HCT116 (cell line): ENCODE measurements around the gene TCF7L2. TPM values are rescaled to one million over a fixed set of nuclear protein-coding genes. Genes with fewer than 3 reads are reported as not detected.

ENCODE experiments used
- ATAC-seq: fragments of 200-7000 bp; cut with Tn5 transposase; 2 replicates; pipeline ENCODE4 v1.9.1; 2020; ENCODE audit warnings: mild to moderate bottlenecking, moderate library complexity
- BruUV-seq: library from RNA; stranded (reverse); fragments of 400-500 nt; replicated peaks from 2 replicates; lab custom pipeline; 2021; lab: Mats Ljungman, UMichigan
- CTCF ChIA-PET: fragments of 300-600 bp; sonication (Branson Sonifier 250); formaldehyde crosslinking; loops from one replicate; lab custom pipeline; 2021; ENCODE audit warnings: antibody characterized with exemption; lab: Charles Lee
- POLR2A ChIA-PET: fragments of 300-600, 350-600 bp; sonication (Branson Sonifier 250); formaldehyde crosslinking; loops from one replicate; lab custom pipeline; 2021; ENCODE audit warnings: antibody characterized with exemption; lab: Charles Lee
- RAD21 ChIA-PET, 2 experiments: fragments of 300-600 bp; sonication (Branson Sonifier 250); formaldehyde crosslinking; loops; one replicate each; lab custom pipeline; 2023; ENCODE audit warnings: low total read pairs in 2 of 2; ENCODE audit not compliant: uncharacterized antibody in 2 of 2, unreplicated experiment in 2 of 2, low non-redundant PET in 1 of 2; lab: Charles Lee
- DNase-seq: peaks from one replicate; pipeline ENCODE4 v3.0.0-alpha.2; 2010; ENCODE audit warnings: low read depth, low spot score
- H2AFZ ChIP-seq: fragments of 200-600 bp; shearing (Covaris generic), sonication (generic); 2 replicates; pipeline ENCODE4 v1.6.1; 2017; ENCODE audit warnings: low read depth, mixed run types, mixed read lengths, antibody characterized with exemption, low read length; ENCODE audit not compliant: poor library complexity, severe bottlenecking
- H3K27ac ChIP-seq: 2 replicates; pipeline ENCODE4 v1.5.1; 2012; ENCODE audit warnings: low read depth, low read length
- H3K27me3 ChIP-seq: fragments of 200-600 bp; sonication (generic); 2 replicates; pipeline ENCODE4 v1.6.1; 2016; ENCODE audit warnings: mixed run types, low read length, mixed read lengths; ENCODE audit not compliant: insufficient read depth
- H3K36me3 ChIP-seq, 2 experiments: fragments of 200-500 bp in 1 of 2; fragments of 200-600 bp in 1 of 2; sonication (Bioruptor generic) in 1 of 2; sonication (generic) in 1 of 2; 2 replicates each; pipeline versions ENCODE4 v1.5.1 to v1.6.1; 2014 to 2016; ENCODE audit warnings: low read length in 2 of 2, inconsistent platforms in 1 of 2, mixed read lengths in 1 of 2, mixed run types in 1 of 2; ENCODE audit not compliant: insufficient read depth in 2 of 2, control insufficient read depth in 1 of 2
- H3K4me1 ChIP-seq, 2 experiments: fragments of 200-600 bp in 1 of 2; sonication (generic) in 1 of 2; 2 replicates each; pipeline versions ENCODE4 v1.5.1 to v1.6.1; 2012 to 2017; ENCODE audit warnings: low read length in 2 of 2, inconsistent platforms in 1 of 2, mild to moderate bottlenecking in 1 of 2, mixed read lengths in 1 of 2, mixed run types in 1 of 2, moderate library complexity in 1 of 2; ENCODE audit not compliant: insufficient read depth in 2 of 2, control insufficient read depth in 1 of 2
- H3K4me2 ChIP-seq: fragments of 200-600 bp; sonication (generic); 2 replicates; pipeline ENCODE4 v1.6.1; 2017; ENCODE audit warnings: mixed run types, low read length, mixed read lengths
- H3K4me3 ChIP-seq, 2 experiments: fragments of 200-600 bp in 1 of 2; sonication (generic) in 1 of 2; replicated peaks in 1 of 2; 2 replicates each; pipeline ENCODE4 v1.5.1; 2011 to 2016; ENCODE audit warnings: low read length in 2 of 2, control low read depth in 1 of 2, low read depth in 1 of 2, mild to moderate bottlenecking in 1 of 2, mixed read lengths in 1 of 2, mixed run types in 1 of 2
- H3K79me2 ChIP-seq: fragments of 200-600 bp; sonication (generic); 2 replicates; pipeline ENCODE4 v1.6.1; 2017; ENCODE audit warnings: mild to moderate bottlenecking, mixed run types, low read length, moderate library complexity, mixed read lengths; ENCODE audit not compliant: insufficient read depth
- H3K9ac ChIP-seq: fragments of 200-600 bp; sonication (generic); 2 replicates; pipeline ENCODE4 v1.6.1; 2016; ENCODE audit warnings: low read length, mixed read lengths
- H3K9me2 ChIP-seq: fragments of 200-600 bp; sonication (generic), shearing (Covaris generic); 2 replicates; pipeline ENCODE4 v1.6.1; 2017; ENCODE audit warnings: mixed run types, mild to moderate bottlenecking, moderate library complexity; ENCODE audit not compliant: insufficient read depth
- H3K9me3 ChIP-seq, 2 experiments: fragments of 200-500 bp in 1 of 2; fragments of 200-600 bp in 1 of 2; sonication (Bioruptor generic) in 1 of 2; sonication (generic) in 1 of 2; 2 replicates each; pipeline ENCODE4 v1.6.1; 2014 to 2017; ENCODE audit warnings: low read length in 2 of 2, mixed read lengths in 2 of 2, inconsistent platforms in 1 of 2, low read depth in 1 of 2, mild to moderate bottlenecking in 1 of 2, mixed run types in 1 of 2, moderate library complexity in 1 of 2; ENCODE audit not compliant: control insufficient read depth in 1 of 2, insufficient read depth in 1 of 2
- H4K20me1 ChIP-seq: fragments of 200-600 bp; sonication (generic), shearing (Covaris generic); 2 replicates; pipeline ENCODE4 v1.6.1; 2017; ENCODE audit warnings: mixed run types, mild to moderate bottlenecking, moderate library complexity; ENCODE audit not compliant: insufficient read depth
- CEBPB ChIP-seq: IDR thresholded peaks from 2 replicates; pipeline ENCODE4 v1.6.1; 2012; ENCODE audit warnings: low read depth
- ELF1 ChIP-seq: IDR thresholded peaks from 2 replicates; pipeline ENCODE4 v1.6.1; 2012; ENCODE audit warnings: low read depth, borderline replicate concordance
- EZH2phosphoT487 ChIP-seq: fragments of 200-600 bp; IDR thresholded peaks from 2 replicates; pipeline ENCODE4 v1.6.1; 2018; ENCODE audit warnings: antibody characterized with exemption, borderline replicate concordance
- FOSL1 ChIP-seq: IDR thresholded peaks from 2 replicates; pipeline ENCODE4 v1.6.1; 2012; ENCODE audit warnings: low read depth
- JUND ChIP-seq: IDR thresholded peaks from 2 replicates; pipeline ENCODE4 v1.6.1; 2012
- POLR2A ChIP-seq: IDR thresholded peaks from 2 replicates; pipeline ENCODE4 v1.7.0; 2011; ENCODE audit warnings: borderline replicate concordance; ENCODE audit not compliant: insufficient read depth, insufficient read length; ENCODE audit errors: extremely low read depth
- POLR2AphosphoS5 ChIP-seq: IDR thresholded peaks from 2 replicates; pipeline ENCODE4 v1.6.1; 2011; ENCODE audit warnings: mild to moderate bottlenecking, low read depth, low read length, moderate library complexity
- SP1 ChIP-seq: IDR thresholded peaks from 2 replicates; pipeline ENCODE4 v1.6.1; 2012; ENCODE audit warnings: low read depth
- SRF ChIP-seq: IDR thresholded peaks from 2 replicates; pipeline ENCODE4 v1.6.1; 2012; ENCODE audit warnings: low read depth
- intact Hi-C: fragments of 100-400 bp; cut with micrococcal nuclease; formaldehyde crosslinking; loops from 2 replicates; pipeline ENCODE4 v1.10.0; 2022
- total RNA-seq: library from RNA; stranded (reverse); gene quantifications from one replicate; pipeline ENCODE4 v1.2.1, GENCODE V29; 2021; ENCODE audit not compliant: unreplicated experiment
- TF ChIP-seq, protein P1 (sequence below): IDR thresholded peaks from 2 replicates; pipeline ENCODE4 v1.6.1; 2012; ENCODE audit warnings: low read depth
- TF ChIP-seq, protein P2 (sequence below): IDR thresholded peaks from 2 replicates; pipeline ENCODE4 v1.6.1; 2012
- TF ChIP-seq, protein P3 (sequence below): IDR thresholded peaks from 2 replicates; pipeline ENCODE4 v1.6.1; 2011; ENCODE audit warnings: mild to moderate bottlenecking, low read length, moderate library complexity; ENCODE audit not compliant: insufficient replicate concordance; ENCODE audit errors: extremely low read depth
- TF ChIP-seq, protein P4 (sequence below), 3 experiments: fragments of 200-600 bp in 1 of 3; sonication (generic) in 1 of 3; IDR thresholded peaks in 2 of 3; conservative IDR thresholded peaks in 1 of 3; 2 replicates each; pipeline ENCODE4 v1.5.1; 2012 to 2017; ENCODE audit warnings: low read depth in 2 of 3, low read length in 2 of 3, antibody characterized with exemption in 1 of 3, borderline replicate concordance in 1 of 3, control low read depth in 1 of 3, mild to moderate bottlenecking in 1 of 3, mixed read lengths in 1 of 3, mixed run types in 1 of 3, moderate library complexity in 1 of 3; ENCODE audit not compliant: insufficient read depth in 1 of 3

TCF7L2 gene
- total RNA-seq, 1 experiment from 2014 or later, result 164 TPM

DNA sequence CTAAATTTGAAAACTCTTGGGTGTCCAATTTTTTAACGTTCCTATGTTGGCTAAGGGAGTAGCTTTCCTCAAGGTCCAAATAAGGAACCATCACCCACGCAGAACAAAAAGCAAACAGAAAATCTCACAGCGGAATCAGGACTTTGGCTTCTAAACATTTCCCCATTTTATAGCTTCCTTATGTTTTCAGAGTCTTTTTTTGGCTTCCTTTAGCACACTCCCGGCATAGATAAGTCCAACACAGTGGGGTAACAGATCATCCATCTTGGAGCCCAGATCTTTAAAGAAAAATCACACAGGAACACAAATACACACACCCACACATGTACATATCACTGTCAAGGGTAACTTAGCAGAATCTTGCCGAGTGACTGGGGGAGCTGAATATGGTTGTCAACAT, 4.2 kb upstream of the TCF7L2 start (continued):
- TF ChIP-seq POLR2AphosphoS5 (no peak), JUND (no peak), SP1 (no peak), EZH2phosphoT487 (no peak), ELF1 (no peak)
- TF ChIP-seq, protein P1, sequence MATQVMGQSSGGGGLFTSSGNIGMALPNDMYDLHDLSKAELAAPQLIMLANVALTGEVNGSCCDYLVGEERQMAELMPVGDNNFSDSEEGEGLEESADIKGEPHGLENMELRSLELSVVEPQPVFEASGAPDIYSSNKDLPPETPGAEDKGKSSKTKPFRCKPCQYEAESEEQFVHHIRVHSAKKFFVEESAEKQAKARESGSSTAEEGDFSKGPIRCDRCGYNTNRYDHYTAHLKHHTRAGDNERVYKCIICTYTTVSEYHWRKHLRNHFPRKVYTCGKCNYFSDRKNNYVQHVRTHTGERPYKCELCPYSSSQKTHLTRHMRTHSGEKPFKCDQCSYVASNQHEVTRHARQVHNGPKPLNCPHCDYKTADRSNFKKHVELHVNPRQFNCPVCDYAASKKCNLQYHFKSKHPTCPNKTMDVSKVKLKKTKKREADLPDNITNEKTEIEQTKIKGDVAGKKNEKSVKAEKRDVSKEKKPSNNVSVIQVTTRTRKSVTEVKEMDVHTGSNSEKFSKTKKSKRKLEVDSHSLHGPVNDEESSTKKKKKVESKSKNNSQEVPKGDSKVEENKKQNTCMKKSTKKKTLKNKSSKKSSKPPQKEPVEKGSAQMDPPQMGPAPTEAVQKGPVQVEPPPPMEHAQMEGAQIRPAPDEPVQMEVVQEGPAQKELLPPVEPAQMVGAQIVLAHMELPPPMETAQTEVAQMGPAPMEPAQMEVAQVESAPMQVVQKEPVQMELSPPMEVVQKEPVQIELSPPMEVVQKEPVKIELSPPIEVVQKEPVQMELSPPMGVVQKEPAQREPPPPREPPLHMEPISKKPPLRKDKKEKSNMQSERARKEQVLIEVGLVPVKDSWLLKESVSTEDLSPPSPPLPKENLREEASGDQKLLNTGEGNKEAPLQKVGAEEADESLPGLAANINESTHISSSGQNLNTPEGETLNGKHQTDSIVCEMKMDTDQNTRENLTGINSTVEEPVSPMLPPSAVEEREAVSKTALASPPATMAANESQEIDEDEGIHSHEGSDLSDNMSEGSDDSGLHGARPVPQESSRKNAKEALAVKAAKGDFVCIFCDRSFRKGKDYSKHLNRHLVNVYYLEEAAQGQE, result no peak
- TF ChIP-seq, protein P2, sequence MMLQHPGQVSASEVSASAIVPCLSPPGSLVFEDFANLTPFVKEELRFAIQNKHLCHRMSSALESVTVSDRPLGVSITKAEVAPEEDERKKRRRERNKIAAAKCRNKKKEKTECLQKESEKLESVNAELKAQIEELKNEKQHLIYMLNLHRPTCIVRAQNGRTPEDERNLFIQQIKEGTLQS, result no peak
- TF ChIP-seq, all 23 proteins: peak for 0

DNA sequence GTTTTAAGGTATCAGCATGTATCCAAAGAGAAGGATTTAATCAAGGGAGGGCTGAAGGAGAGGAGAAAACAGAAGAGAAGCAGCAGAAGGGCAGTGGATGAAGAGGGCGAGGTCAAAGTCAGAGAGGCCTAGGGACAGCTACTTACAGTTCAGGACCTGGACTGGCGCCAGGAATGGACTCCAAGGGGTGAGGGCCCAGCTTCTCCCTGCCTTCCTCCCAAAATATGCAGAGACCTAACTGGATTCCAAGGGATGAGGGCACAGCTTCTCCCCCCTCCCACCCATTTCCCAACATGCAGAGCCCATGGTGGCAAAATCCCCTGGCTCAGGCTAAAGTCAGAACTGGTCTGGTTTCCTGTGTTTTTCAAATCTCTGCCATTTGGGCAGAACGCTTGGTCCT, 3.4 kb upstream of the TCF7L2 start:
- Histone ChIP-seq H3K4me3 (no peak overlapping the region), H3K36me3 (no peaks in the 10 kb centered on the region; a peak in 1 of 4 replicates), H2AFZ (no peak overlapping the region), H3K4me1 (peaks cover 24% of the 10 kb centered on the region in 2 experiments), H3K79me2 (peaks cover 10% of the 10 kb centered on the region), H3K9ac (no peak overlapping the region), H3K4me2 (no peak overlapping the region), H3K27ac (no peak overlapping the region), H3K9me2 (no peaks in the 10 kb centered on the region), H3K27me3 (no peaks in the 10 kb centered on the region), H4K20me1 (no peaks in the 10 kb centered on the region), H3K9me3 (no peaks in the 10 kb centered on the region)
- ATAC-seq (no peak), DNase-seq (no peak)
- CTCF ChIA-PET, result no interaction called here
- POLR2A ChIA-PET, result no interaction called here
- no TSS peak for BruUV-seq
- RAD21 ChIA-PET, result no interaction called here
- intact Hi-C loops, result no loop called here
- TF ChIP-seq POLR2A (no peak), EZH2phosphoT487 (no peak), SRF (no peak), CEBPB (no peak), FOSL1 (no peak)
- TF ChIP-seq, protein P2, result no peak
- TF ChIP-seq, protein P3, sequence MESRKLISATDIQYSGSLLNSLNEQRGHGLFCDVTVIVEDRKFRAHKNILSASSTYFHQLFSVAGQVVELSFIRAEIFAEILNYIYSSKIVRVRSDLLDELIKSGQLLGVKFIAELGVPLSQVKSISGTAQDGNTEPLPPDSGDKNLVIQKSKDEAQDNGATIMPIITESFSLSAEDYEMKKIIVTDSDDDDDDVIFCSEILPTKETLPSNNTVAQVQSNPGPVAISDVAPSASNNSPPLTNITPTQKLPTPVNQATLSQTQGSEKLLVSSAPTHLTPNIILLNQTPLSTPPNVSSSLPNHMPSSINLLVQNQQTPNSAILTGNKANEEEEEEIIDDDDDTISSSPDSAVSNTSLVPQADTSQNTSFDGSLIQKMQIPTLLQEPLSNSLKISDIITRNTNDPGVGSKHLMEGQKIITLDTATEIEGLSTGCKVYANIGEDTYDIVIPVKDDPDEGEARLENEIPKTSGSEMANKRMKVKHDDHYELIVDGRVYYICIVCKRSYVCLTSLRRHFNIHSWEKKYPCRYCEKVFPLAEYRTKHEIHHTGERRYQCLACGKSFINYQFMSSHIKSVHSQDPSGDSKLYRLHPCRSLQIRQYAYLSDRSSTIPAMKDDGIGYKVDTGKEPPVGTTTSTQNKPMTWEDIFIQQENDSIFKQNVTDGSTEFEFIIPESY, result no peak
- TF ChIP-seq, protein P4, sequence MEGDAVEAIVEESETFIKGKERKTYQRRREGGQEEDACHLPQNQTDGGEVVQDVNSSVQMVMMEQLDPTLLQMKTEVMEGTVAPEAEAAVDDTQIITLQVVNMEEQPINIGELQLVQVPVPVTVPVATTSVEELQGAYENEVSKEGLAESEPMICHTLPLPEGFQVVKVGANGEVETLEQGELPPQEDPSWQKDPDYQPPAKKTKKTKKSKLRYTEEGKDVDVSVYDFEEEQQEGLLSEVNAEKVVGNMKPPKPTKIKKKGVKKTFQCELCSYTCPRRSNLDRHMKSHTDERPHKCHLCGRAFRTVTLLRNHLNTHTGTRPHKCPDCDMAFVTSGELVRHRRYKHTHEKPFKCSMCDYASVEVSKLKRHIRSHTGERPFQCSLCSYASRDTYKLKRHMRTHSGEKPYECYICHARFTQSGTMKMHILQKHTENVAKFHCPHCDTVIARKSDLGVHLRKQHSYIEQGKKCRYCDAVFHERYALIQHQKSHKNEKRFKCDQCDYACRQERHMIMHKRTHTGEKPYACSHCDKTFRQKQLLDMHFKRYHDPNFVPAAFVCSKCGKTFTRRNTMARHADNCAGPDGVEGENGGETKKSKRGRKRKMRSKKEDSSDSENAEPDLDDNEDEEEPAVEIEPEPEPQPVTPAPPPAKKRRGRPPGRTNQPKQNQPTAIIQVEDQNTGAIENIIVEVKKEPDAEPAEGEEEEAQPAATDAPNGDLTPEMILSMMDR (IDR thresholded peaks at IDR 0.05 in 2 of 3, conservative IDR thresholded peaks at IDR 0.05 in 1 of 3; ENCODE audit: borderline replicate concordance in 1 of 3, insufficient read depth in 1 of 3, low read depth in 2 of 3, low read length in 2 of 3), result no peak
- TF ChIP-seq, protein P1, result no peak
